HEK293 (cell line): ENCODE data around the gene SH3GL2.

ENCODE experiments used
- CTCF ChIA-PET: fragments of 350-600 bp; formaldehyde crosslinking; extraction: SDS; loops from one replicate; lab custom pipeline; 2021; ENCODE audit warnings: antibody characterized with exemption; lab: Yijun Ruan, JAX
- POLR2A ChIA-PET: fragments of 300-600 bp; formaldehyde crosslinking; extraction: SDS; loops from one replicate; lab custom pipeline; 2020; ENCODE audit warnings: antibody characterized with exemption, inconsistent platforms; lab: Yijun Ruan, JAX
- H3K27ac ChIP-seq: fragments of 200-500 bp; sonication (Bioruptor generic); 2 replicates; pipeline ENCODE4 v1.5.1; 2014; ENCODE audit warnings: low read depth, low read length, control low read depth, inconsistent platforms; ENCODE audit errors: extremely low read depth
- H3K36me3 ChIP-seq, 2 experiments: fragments of 200-500 bp in 1 of 2; sonication (Bioruptor generic) in 1 of 2; 1 replicate in 1 of 2; 2 replicates in 1 of 2; pipeline ENCODE4 v1.5.1; 2014 to 2017; ENCODE audit warnings: inconsistent platforms in 2 of 2, low read length in 2 of 2; ENCODE audit not compliant: control insufficient read depth in 2 of 2, insufficient read depth in 1 of 2
- H3K4me1 ChIP-seq: fragments of 200-500 bp; sonication (Bioruptor generic); 2 replicates; pipeline ENCODE4 v1.5.1; 2014; ENCODE audit warnings: mild to moderate bottlenecking, low read length, inconsistent platforms; ENCODE audit not compliant: control insufficient read depth, insufficient read depth
- H3K4me3 ChIP-seq: 2 replicates; pipeline ENCODE4 v1.5.1; 2011; ENCODE audit warnings: low read depth, mild to moderate bottlenecking, control low read depth, low read length, moderate library complexity
- H3K9me3 ChIP-seq: fragments of 200-500 bp; sonication (Bioruptor generic); 2 replicates; pipeline ENCODE4 v1.5.1; 2014; ENCODE audit warnings: low read depth, low read length, inconsistent platforms; ENCODE audit not compliant: control insufficient read depth, insufficient read depth
- FEZF1 ChIP-seq: fragments of 450-650 bp; formaldehyde crosslinking; IDR thresholded peaks from 2 replicates; pipeline ENCODE4 v1.5.1; 2016; ENCODE audit warnings: missing biosample characterization, missing genetic modification characterization
- GLIS1 ChIP-seq: fragments of 450-650 bp; formaldehyde crosslinking; IDR thresholded peaks from 2 replicates; pipeline ENCODE4 v1.5.1; 2016; ENCODE audit warnings: missing biosample characterization, missing genetic modification characterization
- HIC1 ChIP-seq: fragments of 450-650 bp; formaldehyde crosslinking; IDR thresholded peaks from 2 replicates; pipeline ENCODE4 v1.5.1; 2016; ENCODE audit warnings: missing biosample characterization, missing genetic modification characterization
- KLF10 ChIP-seq: fragments of 450-650 bp; IDR thresholded peaks from 2 replicates; pipeline ENCODE4 v1.5.1; 2018; ENCODE audit warnings: missing biosample characterization, mild to moderate bottlenecking, missing genetic modification characterization
- MZF1 ChIP-seq: fragments of 450-650 bp; formaldehyde crosslinking; IDR thresholded peaks from 2 replicates; pipeline ENCODE4 v1.5.1; 2017; ENCODE audit warnings: missing biosample characterization, missing genetic modification characterization, borderline replicate concordance
- PBX3 ChIP-seq: sonication (generic); formaldehyde crosslinking; IDR thresholded peaks from 2 replicates; pipeline ENCODE4 v1.8.1; 2022; ENCODE audit warnings: mild to moderate bottlenecking, moderate library complexity, missing genetic modification reagents
- PRDM6 ChIP-seq: fragments of 450-650 bp; formaldehyde crosslinking; IDR thresholded peaks from 2 replicates; pipeline ENCODE4 v1.5.1; 2017; ENCODE audit warnings: missing biosample characterization, missing genetic modification characterization
- SETDB1 ChIP-seq: IDR thresholded peaks from one replicate; pipeline ENCODE4 v1.6.1; 2017; ENCODE audit warnings: mild to moderate bottlenecking, low read length, moderate library complexity, mixed read lengths; ENCODE audit not compliant: insufficient read length
- WT1 ChIP-seq: fragments of 450-650 bp; formaldehyde crosslinking; IDR thresholded peaks from 2 replicates; pipeline ENCODE4 v1.5.1; 2016; ENCODE audit warnings: missing biosample characterization, missing genetic modification characterization
- ZBTB20 ChIP-seq: fragments of 450-650 bp; formaldehyde crosslinking; IDR thresholded peaks from 2 replicates; pipeline ENCODE4 v1.5.1; 2016; ENCODE audit warnings: missing biosample characterization, missing genetic modification characterization
- ZFP69B ChIP-seq: fragments of 450-650 bp; formaldehyde crosslinking; IDR thresholded peaks from 2 replicates; pipeline ENCODE4 v1.5.1; 2016; ENCODE audit warnings: missing biosample characterization, missing genetic modification characterization
- ZIC2 ChIP-seq: fragments of 450-650 bp; formaldehyde crosslinking; IDR thresholded peaks from 2 replicates; pipeline ENCODE4 v1.5.1; 2016; ENCODE audit warnings: missing biosample characterization, missing genetic modification characterization
- ZNF121 ChIP-seq: fragments of 450-650 bp; formaldehyde crosslinking; IDR thresholded peaks from 2 replicates; pipeline ENCODE4 v1.5.1; 2016; ENCODE audit warnings: missing biosample characterization, missing genetic modification characterization
- ZNF23 ChIP-seq: fragments of 450-650 bp; formaldehyde crosslinking; IDR thresholded peaks from 2 replicates; pipeline ENCODE4 v1.5.1; 2016; ENCODE audit warnings: missing biosample characterization, missing genetic modification characterization, borderline replicate concordance
- ZNF239 ChIP-seq: fragments of 450-650 bp; formaldehyde crosslinking; IDR thresholded peaks from 2 replicates; pipeline ENCODE4 v1.5.1; 2016; ENCODE audit warnings: missing biosample characterization, missing genetic modification characterization
- ZNF24 ChIP-seq: fragments of 450-650 bp; formaldehyde crosslinking; IDR thresholded peaks from 2 replicates; pipeline ENCODE4 v1.5.1; 2016; ENCODE audit warnings: missing biosample characterization, missing genetic modification characterization
- ZNF335 ChIP-seq: fragments of 450-650 bp; formaldehyde crosslinking; conservative IDR thresholded peaks from 2 replicates; pipeline ENCODE4 v1.5.1; 2016; ENCODE audit warnings: missing biosample characterization, missing genetic modification characterization
- ZNF398 ChIP-seq: fragments of 450-650 bp; formaldehyde crosslinking; IDR thresholded peaks from 2 replicates; pipeline ENCODE4 v1.5.1; 2017; ENCODE audit warnings: missing biosample characterization, missing genetic modification characterization
- ZNF473 ChIP-seq: fragments of 450-650 bp; formaldehyde crosslinking; IDR thresholded peaks from 2 replicates; pipeline ENCODE4 v1.5.1; 2017; ENCODE audit warnings: missing biosample characterization, missing genetic modification characterization
- ZNF513 ChIP-seq: fragments of 450-650 bp; IDR thresholded peaks from 2 replicates; pipeline ENCODE4 v1.5.1; 2018; ENCODE audit warnings: missing biosample characterization, missing genetic modification characterization
- ZNF558 ChIP-seq: fragments of 450-650 bp; formaldehyde crosslinking; IDR thresholded peaks from 2 replicates; pipeline ENCODE4 v1.5.1; 2016; ENCODE audit warnings: missing biosample characterization, missing genetic modification characterization
- ZNF692 ChIP-seq: fragments of 450-650 bp; formaldehyde crosslinking; IDR thresholded peaks from 2 replicates; pipeline ENCODE4 v1.5.1; 2016; ENCODE audit warnings: missing biosample characterization, missing genetic modification characterization
- ZNF791 ChIP-seq: fragments of 450-650 bp; formaldehyde crosslinking; IDR thresholded peaks from 2 replicates; pipeline ENCODE4 v1.5.1; 2016; ENCODE audit warnings: missing biosample characterization, missing genetic modification characterization
- ZSCAN16 ChIP-seq: fragments of 450-650 bp; formaldehyde crosslinking; IDR thresholded peaks from 2 replicates; pipeline ENCODE4 v1.5.1; 2016; ENCODE audit warnings: missing biosample characterization, missing genetic modification characterization
- ZSCAN4 ChIP-seq: fragments of 450-650 bp; formaldehyde crosslinking; IDR thresholded peaks from 2 replicates; pipeline ENCODE4 v1.5.1; 2017; ENCODE audit warnings: missing biosample characterization, missing genetic modification characterization

SH3GL2 gene

GRCh38 chr9:17627641-17628040, 48.8 kb downstream of the SH3GL2 start:
- CTCF ChIA-PET = interaction anchor here (0.6 to 1.5 kb wide), 5 partner anchors 12 to 95 kb away, joined by 3 to 6 read pairs (median 4); no protein-coding TSS in a partner anchor
- H3K36me3 ChIP-seq = no peaks in the 10 kb centered on the region
- H3K4me3 ChIP-seq = no peak overlapping the region
- peaks cover 6% of the 10 kb centered on the region for H3K4me1 ChIP-seq
- H3K27ac ChIP-seq = no peak overlapping the region
- POLR2A ChIA-PET = no interaction called here
- TF ChIP-seq ZNF692 = peak; percentile 28; the same call in 1 of the 2 replicates
- no peak for TF ChIP-seq WT1 (tag by site-specific recombination)
- TF ChIP-seq FEZF1 (tag by site-specific recombination) = peak; percentile 39; the same call in 1 of the 2 replicates
- TF ChIP-seq MZF1 = peak; percentile 52; the same call in 1 of the 2 replicates
- no peak for TF ChIP-seq GLIS1 (tag by site-specific recombination)
- no peak for TF ChIP-seq SETDB1
- peak; percentile 47; the same call in 1 of the 2 replicates for TF ChIP-seq ZIC2
- 0 out of 2 replicates have a peak, but pooled peaks have one; percentile 23 for TF ChIP-seq ZNF335 (tag by site-specific recombination)
- TF ChIP-seq, all 188 proteins: peak for 5
- no peaks in the 10 kb centered on the region for H3K9me3 ChIP-seq

GRCh38 chr9:17628624-17629023, 49.8 kb downstream of the SH3GL2 start:
- ChIA-PET POLR2A (no interaction called here), CTCF (interaction anchor here (1.5 kb wide), 1 partner anchor 13 kb away, joined by 4 read pairs; no protein-coding TSS in a partner anchor)
- peaks cover 6% of the 10 kb centered on the region for H3K4me1 ChIP-seq
- H3K36me3 ChIP-seq = no peaks in the 10 kb centered on the region
- no peak overlapping the region for H3K27ac ChIP-seq
- H3K4me3 ChIP-seq = no peak overlapping the region
- no peaks in the 10 kb centered on the region for H3K9me3 ChIP-seq
- TF ChIP-seq HIC1 (tag by site-specific recombination) (no peak), ZFP69B (tag by site-specific recombination) (no peak), ZNF239 (tag by site-specific recombination) (no peak), ZNF24 (tag by site-specific recombination) (no peak), ZBTB20 (tag by site-specific recombination) (no peak), ZNF791 (tag by site-specific recombination) (no peak), KLF10 (tag by site-specific recombination) (no peak), ZNF398 (no peak), PBX3 (no peak), ZNF23 (no peak), ZNF558 (no peak), ZNF121 (no peak), ZNF473 (no peak), ZNF513 (tag by site-specific recombination) (no peak), PRDM6 (tag by site-specific recombination) (no peak), ZSCAN16 (no peak), ZSCAN4 (no peak)
